ENCODE measurements around the gene PPIF. TPM values are rescaled to one million over a fixed set of nuclear protein-coding genes. Genes with fewer than 3 reads are reported as not detected.
A peak's percentile ranks its signal among the peaks of the same experiment; 100 is the strongest.

PPIF gene
- total and polyA plus RNA-seq, 2 experiments from 2014 or later, result 86.6 to 143 TPM

DNA sequence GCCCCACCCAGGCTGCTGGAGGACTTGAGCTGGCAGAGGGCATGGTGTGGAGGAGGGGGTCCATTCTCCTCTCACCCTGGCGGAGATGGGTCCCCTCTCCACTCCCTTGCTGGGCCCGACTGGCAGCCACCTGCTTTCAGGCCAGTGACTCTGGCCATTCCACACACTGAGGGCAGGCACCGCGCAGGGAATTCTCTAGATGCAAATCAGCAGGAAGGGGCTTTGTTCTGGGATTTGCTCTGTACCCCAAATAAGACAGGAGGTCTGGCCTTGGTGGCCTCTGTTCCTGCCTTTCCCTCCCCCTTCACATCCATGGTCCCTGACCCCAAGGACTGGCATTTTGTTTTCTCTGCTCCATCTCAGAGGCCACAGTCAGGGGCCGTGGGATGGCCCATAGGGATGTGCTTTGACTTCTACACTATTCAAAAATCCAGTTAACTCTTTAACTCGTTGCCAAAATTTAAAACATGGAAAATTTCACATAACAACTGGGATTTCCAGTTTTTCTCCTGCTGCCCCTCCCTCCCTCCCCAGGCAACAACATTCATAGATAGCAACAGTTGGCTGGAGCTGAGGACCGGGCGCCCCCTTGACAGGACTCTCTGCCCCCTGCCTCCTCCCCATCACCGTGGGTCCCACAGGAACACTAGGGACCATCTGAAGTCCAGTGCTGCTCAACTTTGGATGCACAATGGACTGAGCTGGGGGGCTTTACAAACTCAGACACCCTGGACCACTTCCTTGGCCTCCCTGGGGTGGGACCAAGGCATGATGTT, 33.9 kb downstream of the PPIF start:
- Histone ChIP-seq H3K27me3 (no peaks in the 10 kb centered on the region), H3K36me3 (no peaks in the 10 kb centered on the region), H3K9me3 (ENCODE audit: low read depth) (no peaks in the 10 kb centered on the region), H3K27ac (peak overlapping the region; percentile 53), H3K4me3 (no peak overlapping the region), H3K4me1 (ENCODE audit: low read depth) (peaks cover 8% of the 10 kb centered on the region)
- TF ChIP-seq, protein P1, sequence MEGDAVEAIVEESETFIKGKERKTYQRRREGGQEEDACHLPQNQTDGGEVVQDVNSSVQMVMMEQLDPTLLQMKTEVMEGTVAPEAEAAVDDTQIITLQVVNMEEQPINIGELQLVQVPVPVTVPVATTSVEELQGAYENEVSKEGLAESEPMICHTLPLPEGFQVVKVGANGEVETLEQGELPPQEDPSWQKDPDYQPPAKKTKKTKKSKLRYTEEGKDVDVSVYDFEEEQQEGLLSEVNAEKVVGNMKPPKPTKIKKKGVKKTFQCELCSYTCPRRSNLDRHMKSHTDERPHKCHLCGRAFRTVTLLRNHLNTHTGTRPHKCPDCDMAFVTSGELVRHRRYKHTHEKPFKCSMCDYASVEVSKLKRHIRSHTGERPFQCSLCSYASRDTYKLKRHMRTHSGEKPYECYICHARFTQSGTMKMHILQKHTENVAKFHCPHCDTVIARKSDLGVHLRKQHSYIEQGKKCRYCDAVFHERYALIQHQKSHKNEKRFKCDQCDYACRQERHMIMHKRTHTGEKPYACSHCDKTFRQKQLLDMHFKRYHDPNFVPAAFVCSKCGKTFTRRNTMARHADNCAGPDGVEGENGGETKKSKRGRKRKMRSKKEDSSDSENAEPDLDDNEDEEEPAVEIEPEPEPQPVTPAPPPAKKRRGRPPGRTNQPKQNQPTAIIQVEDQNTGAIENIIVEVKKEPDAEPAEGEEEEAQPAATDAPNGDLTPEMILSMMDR (IDR thresholded peaks at IDR 0.05; ENCODE audit: low read depth, low read length), result no peak
- no peak for DNase-seq (ENCODE audit: low read depth in 1 of 2, low spot score in 1 of 2)

DNA sequence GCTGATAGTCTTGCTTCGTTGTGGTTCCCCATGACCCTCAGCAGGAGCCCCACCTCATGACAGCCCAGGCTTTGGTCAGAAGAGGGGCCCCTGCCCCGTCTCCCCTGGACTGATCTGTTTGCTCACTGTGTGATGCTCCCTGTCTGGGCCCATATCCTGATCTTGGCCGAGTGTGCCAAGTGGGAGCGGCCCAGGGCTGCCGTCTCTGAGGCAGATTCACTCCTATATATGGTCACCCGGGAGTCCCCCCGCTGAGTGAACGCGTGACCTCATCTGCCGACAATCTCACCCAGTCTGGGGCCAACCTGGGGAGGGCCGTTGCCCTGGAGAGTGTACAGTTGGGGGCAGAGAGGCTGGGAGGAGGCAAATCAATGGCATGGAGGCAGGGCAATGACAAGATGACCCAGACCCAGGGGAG, 34.5 kb downstream of the PPIF start:
- DNase-seq (ENCODE audit: low read depth in 1 of 2, low spot score in 1 of 2), result peak; percentile 49 to 89
- no peaks in the 10 kb centered on the region for H3K36me3 ChIP-seq
- H3K27me3 ChIP-seq, result no peaks in the 10 kb centered on the region
- peak overlapping the region; percentile 53 for H3K27ac ChIP-seq
- TF ChIP-seq, protein P1 (IDR thresholded peaks at IDR 0.05; ENCODE audit: low read depth, low read length), result no peak
- H3K9me3 ChIP-seq (ENCODE audit: low read depth), result no peaks in the 10 kb centered on the region
- H3K4me1 ChIP-seq (ENCODE audit: low read depth), result peaks cover 8% of the 10 kb centered on the region
- no peak overlapping the region for H3K4me3 ChIP-seq

DNA sequence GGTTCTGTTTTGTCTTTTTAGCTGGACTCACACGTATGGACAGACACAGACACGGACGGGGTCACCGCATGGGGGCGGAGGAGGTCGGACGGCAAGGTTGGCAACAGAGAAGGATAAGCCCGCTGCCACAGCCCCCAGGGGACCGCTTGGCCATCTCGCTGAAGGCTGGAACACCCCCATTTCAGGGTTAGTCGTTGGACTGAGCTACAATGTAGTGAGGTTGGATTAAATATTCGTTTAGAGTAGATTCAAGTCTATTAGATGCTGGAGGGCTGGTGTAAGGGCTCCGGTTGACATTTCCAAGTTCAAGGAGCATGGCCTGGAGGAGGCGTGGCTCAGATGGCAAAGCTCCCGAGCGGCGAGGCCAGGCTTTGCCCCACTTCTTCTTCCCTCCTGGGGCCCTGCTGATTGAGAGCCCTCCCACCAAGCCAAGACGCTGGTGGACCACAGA, 35.2 kb downstream of the PPIF start:
- Histone ChIP-seq H3K36me3 (no peaks in the 10 kb centered on the region), H3K27ac (peak overlapping the region; percentile 53), H3K4me3 (no peak overlapping the region), H3K4me1 (ENCODE audit: low read depth) (peaks cover 8% of the 10 kb centered on the region), H3K27me3 (no peaks in the 10 kb centered on the region), H3K9me3 (ENCODE audit: low read depth) (no peaks in the 10 kb centered on the region)
- no peak for DNase-seq (ENCODE audit: low read depth in 1 of 2, low spot score in 1 of 2)
- TF ChIP-seq, protein P1 (IDR thresholded peaks at IDR 0.05; ENCODE audit: low read depth, low read length), result no peak

DNA sequence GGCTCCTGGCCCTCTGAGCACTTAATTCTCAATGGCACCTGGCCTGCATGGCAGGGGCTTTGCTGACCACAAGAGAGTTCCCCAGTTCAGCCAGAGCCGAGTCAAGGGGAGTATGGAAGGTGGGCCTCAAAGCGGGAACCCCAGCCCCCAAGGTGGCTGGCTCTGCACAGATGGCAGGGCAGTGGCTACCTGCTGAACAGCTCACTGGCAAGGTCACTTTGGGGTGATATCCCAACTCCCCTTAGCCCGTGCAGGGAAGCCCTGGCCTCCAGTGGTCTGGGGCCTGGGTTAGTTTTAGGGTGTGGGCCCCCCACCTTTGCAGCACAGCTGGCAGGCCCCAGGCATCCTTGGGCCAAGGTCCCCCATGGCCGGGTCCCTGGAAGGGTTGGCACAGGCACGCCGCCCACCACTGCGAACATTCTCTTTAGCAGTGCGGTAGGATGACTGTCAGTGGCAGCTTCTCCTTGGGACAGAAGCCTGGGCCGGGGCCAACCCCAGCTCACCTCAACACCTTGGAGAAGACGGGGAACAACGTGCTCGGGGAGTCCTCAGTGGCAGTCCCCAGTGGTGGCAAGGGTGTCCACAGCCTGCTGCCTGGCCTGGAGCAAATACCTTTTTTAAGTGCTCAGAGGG, 36.8 kb downstream of the PPIF start:
- H3K9me3 ChIP-seq (ENCODE audit: low read depth), result no peaks in the 10 kb centered on the region
- TF ChIP-seq, protein P1 (IDR thresholded peaks at IDR 0.05; ENCODE audit: low read depth, low read length), result no peak
- H3K36me3 ChIP-seq, result no peaks in the 10 kb centered on the region
- no peak for DNase-seq (ENCODE audit: low read depth in 1 of 2, low spot score in 1 of 2)
- no peak overlapping the region for H3K4me3 ChIP-seq
- H3K4me1 ChIP-seq (ENCODE audit: low read depth), result peaks cover 8% of the 10 kb centered on the region
- no peaks in the 10 kb centered on the region for H3K27me3 ChIP-seq
- H3K27ac ChIP-seq, result no peak overlapping the region

GRCh38 chr10:79384773-79385391, 37.6 kb downstream of the PPIF start:
- Histone ChIP-seq H3K27me3 (no peaks in the 10 kb centered on the region), H3K9me3 (ENCODE audit: low read depth) (no peaks in the 10 kb centered on the region), H3K36me3 (no peaks in the 10 kb centered on the region), H3K27ac (no peak overlapping the region), H3K4me1 (ENCODE audit: low read depth) (peaks cover 4% of the 10 kb centered on the region), H3K4me3 (no peak overlapping the region)
- DNase-seq (ENCODE audit: low read depth in 1 of 2, low spot score in 1 of 2), result no peak
- TF ChIP-seq, protein P1 (IDR thresholded peaks at IDR 0.05; ENCODE audit: low read depth, low read length), result no peak

Measured in cardiac muscle cell (in vitro differentiated cells and primary cell).